NCI-H146 (cell line): ENCODE results near the gene FGFR4.
A peak's percentile ranks its signal among the peaks of the same experiment; 100 is the strongest.
"Not testable (repeated sequence)": the region's sequence is repeated elsewhere in the genome, so short reads cannot be mapped to it uniquely, and the experiment has no call there.

Experiments used
- DNase-seq: peaks from one replicate; lab custom pipeline; 2025; lab: John Stamatoyannopoulos, UW

Gene FGFR4

DNA sequence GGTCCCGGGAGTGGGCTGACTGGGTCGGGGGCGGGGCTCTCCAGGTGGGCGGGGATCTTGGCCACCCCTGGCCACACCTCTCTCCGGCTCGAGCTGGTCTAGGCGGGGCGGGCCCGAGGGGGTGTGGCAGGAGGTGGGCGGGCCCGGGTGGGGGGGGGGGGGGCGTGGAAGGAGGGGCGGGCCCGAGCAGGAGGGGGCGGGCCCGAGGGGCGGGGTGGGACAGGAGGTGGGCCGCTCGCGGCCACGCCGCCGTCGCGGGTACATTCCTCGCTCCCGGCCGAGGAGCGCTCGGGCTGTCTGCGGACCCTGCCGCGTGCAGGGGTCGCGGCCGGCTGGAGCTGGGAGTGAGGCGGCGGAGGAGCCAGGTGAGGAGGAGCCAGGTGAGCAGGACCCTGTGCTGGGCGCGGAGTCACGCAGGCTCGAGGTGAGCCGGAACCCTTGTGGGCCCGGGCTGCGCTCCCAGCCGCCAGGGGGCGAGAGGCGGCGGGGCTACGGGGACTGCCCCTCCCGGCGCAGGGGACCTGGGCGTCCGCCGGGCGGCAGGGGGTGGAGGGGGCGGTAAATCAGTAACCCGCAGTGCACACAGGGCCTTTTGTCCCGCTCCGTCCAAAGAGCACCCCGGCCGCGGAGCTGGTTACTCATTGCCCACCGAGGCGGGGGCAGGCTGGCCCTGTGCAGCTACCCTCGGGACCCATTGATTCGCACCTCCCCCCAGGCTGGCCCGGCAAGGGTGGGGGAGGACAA lies at the start of gene FGFR4:
Gene FGFR4 (plus strand): TSS at position 262 of the 744 bp plus-strand sequence. CDS start 2,688 bp downstream, outside the sequence.
- peak; percentile 67 for DNase-seq

DNA sequence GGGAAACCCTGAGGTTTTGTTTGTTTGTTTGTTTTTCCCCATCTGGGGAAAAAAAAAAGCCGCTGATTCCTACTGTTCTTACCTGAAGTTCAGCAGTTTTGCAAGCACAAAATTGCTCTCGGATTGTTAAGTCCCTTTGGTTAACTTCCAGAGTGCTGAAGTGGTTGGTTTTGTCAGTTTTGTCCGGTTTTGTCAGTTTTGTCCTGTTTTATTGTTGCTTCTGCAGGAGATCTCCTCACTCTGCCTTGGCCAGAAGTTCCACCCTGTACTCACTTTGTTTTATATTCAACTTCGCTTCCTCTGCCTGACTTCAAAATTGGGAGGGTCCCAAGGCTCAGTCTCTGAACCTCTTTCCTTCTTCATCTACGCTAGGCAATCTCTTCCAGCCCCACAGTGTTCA lies 49.8 kb upstream of the FGFR4 start:
- no peak for DNase-seq

DNA sequence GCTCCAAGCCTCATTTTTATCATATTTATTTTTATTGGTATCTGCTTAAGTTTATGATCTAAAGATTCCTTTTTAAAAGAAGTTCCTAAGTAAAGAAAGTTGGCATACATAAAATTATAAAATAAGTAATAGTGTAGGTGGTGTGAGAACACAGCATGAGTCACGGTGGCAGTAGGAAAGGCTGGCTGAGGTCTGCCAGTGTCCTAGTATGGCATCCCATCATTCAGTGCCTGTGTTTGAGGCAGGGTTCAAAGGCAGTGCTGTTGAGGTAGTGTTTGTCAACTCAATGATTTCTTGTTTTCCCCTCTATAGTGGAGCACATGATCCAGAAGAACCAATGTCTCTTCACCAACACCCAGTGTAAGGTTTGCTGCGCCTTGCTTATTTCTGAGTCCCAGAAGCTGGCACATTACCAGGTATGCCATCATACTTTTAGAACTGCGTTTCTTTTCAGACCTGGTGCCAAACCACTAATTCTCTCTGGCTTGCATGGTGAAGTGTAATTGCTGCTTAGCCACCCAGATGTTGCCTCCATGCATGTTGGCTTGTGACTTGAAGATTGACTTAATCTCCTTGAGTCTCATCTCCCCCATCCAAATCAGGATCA lies 45.8 kb upstream of the FGFR4 start:
- no peak for DNase-seq

DNA sequence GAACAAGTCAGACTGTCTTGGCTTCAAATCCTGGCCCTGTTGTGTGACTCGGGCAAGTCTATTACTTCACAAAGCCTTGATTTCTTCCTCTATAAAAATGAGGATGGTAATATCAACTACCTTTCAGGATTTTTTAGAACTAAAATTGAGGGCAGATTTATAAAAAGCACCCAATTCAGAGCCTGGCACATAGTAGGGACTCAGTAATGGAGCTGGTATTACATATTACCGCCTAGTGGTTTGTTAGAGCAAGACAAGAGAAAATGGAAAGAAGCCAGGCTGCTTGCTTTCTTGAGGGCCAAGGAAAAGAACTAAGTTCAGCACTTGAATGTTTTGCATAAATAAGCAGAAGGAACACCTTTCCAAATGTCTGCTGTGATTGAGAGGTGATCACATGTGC lies 44.8 kb upstream of the FGFR4 start:
- DNase-seq: no peak

DNA sequence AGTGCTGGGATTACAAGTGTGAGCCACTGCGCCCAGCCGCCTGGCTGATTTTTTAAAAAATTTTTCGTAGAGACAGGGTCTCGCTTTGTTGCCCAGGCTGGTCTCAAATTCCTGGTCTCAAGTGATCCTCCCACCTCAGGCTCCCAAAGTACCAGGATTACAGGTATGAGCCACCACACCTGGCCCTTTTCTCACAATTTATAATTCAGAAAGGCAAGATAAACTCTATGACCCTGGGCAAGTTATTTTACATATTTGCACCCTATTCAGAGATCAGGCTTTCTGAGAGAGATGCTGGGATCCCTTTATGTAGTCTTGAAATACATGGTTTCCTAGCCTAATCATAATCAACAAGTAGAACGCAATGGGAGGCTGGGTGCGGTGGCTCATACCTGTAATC lies 43.6 kb upstream of the FGFR4 start:
- no peak for DNase-seq

DNA sequence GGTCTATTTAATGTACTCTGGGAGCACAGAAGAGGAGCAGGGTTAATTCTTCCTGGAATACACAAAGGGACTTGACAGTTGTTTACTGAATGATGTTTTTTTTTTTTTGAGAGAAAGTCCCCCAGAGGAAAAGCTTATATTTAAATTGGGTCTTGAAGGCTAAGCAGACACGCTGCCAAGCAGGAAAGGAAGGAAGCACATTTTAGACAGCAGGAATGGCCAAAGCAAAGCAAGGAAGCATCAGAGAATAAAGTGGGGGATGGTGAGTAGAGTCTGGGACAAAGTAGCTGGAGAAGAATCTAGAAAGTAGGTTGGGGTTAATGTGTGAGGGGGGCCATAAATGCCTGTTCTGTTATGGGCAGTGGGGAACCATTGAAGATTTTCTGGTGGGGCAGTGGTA lies 42.8 kb upstream of the FGFR4 start:
- no peak for DNase-seq

DNA sequence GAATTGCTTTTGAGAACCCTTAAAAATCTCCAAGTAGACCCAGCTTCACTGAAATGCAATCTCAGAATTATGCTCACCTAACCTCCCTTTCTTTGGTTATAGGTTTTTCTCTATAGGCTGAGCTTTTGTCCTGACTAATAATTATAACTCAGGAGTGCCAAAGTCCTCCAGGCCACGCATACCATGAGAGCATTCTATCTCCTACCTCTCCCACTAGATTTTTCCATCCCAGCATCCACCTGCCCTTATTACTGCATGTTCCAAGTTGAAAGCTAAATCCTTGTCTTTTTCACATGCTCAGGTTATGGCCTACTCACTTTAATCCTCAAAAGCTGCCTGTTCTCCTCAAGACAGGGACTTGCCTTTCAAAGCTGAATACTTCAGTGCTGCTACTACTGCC lies 42.1 kb upstream of the FGFR4 start:
- DNase-seq: no peak

DNA sequence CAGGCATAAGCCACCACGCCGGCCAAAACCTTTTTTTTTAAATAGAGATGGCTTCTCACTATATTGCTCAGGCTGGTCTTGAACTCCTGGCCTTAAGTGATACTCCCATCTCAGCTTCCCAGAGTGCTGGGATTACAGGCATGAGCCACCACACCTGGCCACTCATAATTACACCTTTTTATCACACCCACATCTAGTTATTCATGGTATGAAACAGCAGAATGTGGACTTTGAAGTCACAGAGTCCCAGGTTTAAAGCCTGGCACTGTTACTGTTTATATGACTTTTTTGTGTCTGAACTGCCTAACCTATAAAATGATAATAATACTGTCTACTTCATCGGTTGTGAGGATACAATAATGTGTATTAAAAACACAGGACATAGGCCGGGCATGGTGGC lies 41.1 kb upstream of the FGFR4 start:
- DNase-seq: no peak

DNA sequence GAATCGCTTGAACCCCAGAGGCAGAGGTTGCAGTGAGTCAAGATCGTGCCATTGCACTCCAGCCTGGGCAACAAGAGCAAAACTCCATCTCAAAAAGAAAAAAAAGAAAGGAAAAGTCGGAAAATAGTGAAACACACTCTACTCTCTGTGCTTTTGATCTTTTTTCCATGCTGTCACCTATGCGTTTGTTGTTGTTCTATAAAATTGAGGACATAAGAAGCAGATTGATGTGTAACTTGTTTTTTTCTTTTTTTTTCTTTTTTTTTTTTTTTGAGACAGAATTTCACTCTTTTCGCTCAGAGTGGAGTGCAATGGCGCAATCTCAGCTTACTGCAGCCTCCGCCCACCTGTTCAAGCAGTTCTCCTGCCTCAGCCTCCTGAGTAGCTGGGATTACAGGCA lies 38.2 kb upstream of the FGFR4 start:
- not testable (repeated sequence) for DNase-seq

DNA sequence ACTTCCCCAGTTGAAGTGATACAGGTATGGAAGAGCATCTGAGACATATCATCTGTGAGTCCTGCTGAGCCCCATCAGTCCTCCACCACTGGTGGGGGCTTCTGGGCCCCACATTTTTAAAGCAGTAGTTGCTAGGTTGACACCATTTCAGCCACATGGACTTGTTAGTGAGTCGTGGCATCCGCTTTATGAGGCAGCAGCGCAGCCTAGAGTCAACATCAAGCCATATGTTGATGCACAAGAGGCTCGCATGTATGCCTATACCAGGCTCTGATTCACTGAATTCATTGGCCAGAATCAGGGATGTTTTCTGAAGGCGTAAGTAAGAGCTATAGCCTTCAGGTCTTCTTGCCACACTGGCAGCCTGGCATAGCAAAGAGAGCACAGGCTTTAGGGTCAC lies 37.4 kb upstream of the FGFR4 start:
- DNase-seq: no peak

DNA sequence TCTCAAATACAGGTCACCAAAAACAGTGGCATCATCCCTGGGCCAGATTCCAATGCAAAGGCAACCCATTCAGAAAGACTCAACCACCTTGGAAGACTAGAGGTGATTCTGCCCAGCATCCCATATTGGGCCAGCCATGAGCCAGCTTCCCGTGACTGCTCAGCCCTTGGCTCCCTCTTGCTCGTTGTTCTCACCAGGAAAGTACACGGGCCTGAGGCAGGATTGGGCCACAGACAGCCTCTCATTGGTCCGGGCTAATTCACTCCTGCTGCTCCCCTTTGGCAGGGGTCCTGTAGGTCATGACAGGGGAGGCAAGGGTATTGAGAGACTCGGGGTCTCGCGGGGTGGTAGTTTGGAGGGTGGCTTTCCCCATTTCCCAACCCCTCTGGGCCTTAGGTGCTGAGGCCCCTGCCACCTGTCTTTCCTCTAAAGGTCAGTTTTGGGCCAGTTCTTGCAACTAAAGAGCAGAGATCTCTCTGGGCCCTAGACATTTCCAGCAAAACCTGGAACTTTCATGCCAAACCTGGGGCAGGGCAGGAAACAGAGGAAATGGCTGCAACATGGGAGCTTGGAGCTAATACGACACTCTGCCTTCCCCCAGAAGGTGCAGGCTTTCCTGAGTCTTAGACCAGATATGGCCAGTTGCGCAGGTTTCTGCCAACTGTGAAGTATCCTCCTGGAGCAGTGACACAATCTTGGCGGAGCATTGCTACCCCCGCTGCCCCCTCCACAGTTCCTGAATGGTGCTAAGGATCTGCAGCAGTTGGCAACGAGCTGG lies 22.0 kb upstream of the FGFR4 start:
- no peak for DNase-seq

DNA sequence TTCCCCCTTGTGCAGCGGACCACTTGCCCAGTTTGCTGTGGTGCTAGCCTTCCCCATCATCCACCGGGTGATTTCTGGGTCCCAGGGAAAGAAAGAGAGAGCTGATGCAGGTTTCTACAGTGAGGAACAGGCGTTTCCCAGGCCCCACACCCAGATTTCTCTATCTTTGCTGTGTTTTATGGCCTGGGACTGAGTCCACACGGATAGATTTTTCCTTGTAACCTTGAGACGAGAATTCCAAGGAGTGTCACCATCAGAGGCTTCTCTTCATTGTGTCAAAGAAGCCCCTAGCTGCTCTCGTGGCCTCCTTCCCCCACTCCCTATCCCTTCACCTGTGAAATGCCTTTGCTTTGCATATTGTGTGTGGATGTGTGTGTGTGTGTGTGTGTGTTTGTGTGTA lies 21.2 kb upstream of the FGFR4 start:
- no peak for DNase-seq

DNA sequence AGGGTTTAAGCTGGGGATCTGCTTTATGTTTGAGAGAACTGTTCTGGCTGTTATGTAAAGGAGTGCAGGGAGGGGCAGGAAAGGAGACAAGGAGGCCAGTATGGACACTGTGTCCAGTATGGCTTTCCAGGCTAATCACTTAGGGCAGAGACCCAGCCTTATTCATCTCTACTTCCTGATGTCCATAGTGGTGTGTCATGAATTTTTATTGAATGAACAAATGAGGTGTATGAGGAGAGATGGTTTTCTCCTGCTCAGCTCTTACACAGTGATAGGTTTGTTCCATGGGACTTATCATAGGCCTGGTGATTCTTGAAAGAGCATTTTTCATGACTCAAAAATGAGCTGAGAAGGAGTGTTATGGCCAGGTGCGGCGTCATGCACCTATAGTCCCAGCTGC lies 20.5 kb upstream of the FGFR4 start:
- DNase-seq: no peak

DNA sequence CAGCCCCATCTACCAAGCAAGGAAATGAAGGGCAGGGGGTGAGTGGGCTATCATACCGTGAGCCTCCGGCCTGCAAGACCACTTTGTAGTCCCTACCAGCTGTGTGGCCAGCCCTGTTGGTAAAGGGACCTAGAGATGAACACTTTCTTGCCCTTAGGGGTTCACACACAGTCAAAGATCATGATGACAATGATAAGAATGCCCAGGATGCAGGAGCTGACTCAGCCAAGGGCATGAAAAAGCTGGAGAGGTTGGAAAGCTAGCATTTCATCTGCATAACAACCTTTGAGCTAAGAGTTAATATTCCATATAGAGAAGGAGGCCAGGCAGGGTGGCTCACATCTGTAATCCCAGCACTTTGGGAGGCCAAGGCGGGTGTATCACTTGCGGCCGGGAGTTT lies 19.2 kb upstream of the FGFR4 start:
- no peak for DNase-seq

DNA sequence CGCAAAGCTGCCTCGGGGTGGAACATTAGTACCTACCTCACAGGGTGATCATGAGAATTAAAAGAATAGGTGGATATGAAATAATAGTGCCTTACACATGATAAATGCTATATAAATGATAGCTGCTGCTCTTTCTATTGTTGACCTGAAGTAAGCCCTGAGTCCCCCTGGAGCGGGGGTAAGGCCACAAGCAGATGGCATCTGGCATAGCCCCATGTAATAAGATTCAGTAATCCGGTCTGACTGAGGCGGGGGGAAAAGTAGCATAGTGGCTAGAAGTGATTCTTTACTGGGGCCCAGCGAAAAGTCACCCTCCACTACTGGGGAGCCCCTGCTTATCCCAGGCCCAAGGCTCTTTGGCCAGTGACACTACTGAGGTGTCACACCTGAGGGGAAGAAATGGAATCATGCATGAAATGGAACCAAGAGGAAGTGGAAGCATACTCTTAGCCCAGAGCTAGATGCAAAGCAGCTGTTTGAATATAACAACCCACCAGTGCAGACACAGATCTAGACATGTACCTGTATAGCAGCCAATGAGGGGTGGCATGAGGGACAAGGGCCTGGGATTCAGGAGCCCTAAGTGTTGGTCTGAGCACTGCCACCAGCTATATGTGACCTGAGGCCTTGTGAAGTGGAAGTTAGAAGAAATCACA lies 16.1 kb upstream of the FGFR4 start:
- no peak for DNase-seq

DNA sequence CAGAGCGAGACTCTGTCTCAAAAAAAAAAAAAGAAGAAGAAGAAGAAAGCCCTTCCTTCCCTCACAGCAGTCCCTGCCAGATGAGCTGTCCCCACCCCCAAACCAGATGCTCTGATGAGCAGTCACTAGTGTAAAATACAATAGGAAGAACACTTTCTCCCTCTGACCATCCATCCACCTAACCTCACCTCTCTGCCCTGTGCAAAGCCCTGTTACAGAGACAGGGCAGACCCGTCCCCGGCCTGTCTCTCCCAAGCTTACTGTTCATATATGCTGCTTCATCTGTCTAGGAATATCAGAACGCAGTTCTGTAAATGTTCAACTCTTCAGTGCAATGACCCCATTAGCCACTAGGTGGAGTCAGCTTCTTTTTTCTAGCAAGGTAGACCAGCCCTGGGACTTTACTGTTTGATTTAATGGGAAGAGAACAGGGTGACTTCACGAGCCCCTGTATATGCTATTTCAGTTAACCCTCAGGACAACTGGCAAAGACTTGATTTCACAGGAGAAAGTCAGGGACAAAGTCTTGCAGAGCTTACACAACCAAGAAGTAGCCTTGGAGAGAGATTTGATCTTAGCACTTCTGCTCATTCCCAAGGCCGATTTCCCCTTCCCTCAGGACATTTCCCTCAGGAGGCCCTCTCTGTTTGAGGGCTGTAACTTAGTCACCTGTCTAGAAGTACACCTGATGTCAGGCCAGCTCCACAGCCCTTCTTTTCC lies 14.9 kb upstream of the FGFR4 start:
- DNase-seq: peak; percentile 68

DNA sequence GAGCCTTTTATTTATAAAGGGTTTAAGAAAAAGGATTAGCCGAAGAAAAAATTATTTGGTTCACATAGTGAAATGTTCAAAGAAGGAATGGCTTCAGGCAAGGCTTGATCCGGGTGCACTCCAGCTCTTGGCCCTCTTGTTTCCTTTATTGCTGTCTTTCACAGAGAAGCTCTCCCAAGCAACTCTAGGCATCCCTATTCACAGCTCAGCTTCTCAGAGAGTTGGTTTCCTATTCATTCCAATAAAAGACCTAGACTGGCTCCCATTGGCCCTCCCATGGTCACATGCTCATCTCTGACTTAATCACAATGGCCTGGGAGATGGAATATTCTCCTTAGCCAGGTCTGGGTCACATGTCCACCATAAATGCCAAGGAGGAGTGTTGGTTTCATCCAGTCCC lies 9.4 kb upstream of the FGFR4 start:
- DNase-seq: no peak

DNA sequence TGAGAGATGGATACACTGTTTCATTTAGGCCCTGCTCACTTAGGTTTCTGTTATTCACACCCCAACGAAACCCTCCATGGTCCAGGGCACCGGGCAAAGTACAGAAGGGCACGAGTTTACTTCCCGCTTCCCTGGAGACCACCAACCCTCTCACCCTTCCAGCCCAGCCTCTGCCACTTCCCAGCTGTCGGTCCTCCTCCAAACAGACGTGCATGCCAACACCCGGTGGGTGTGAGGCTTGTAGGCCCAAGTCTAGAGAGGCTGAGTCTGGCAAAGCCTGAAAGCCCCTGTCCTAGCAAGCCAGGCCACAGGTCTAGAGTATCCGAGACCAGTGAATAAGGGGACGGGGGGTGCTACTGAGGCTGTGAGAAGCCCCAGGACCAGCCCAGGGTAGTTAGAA lies 7.1 kb upstream of the FGFR4 start:
- DNase-seq: no peak

DNA sequence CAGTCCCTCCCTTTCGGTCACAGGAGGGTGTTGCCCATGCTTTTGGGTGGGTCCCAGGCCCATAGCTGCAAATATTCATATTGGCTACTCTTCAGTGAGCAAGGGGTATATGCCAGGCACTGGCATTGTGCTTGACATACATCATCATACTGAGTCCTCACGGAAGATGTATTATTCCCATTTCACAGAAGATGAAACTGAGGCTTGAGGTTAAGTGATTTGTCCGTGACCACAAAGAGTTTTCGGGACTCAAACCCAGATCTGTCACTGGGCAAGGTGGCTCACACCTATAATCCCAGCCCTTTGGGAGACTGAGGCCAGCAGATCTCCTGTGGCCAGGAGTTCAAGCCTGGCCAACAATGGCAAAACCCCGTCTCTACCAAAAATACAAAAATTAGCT lies 6.5 kb upstream of the FGFR4 start:
- no peak for DNase-seq

DNA sequence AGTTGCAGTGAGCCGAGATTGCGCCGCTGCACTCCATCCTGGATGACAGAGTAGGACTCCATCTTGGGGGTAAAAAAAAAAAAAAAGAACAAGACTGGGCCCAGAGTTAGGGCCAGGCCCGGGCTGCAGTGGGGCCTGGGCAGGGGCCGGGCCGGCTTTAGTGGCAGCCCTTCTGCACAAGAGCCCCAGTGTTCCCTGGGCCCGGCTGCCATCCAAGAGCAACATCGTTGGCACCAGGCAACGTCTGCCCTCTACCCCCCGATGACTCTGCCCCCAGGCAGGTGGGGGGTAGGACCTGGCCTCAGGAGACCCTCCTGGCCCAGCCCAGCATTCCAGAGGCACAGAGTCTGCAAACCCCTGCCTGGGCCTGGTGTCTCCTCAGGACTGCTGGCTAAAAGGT lies 4.9 kb upstream of the FGFR4 start:
- no peak for DNase-seq

DNA sequence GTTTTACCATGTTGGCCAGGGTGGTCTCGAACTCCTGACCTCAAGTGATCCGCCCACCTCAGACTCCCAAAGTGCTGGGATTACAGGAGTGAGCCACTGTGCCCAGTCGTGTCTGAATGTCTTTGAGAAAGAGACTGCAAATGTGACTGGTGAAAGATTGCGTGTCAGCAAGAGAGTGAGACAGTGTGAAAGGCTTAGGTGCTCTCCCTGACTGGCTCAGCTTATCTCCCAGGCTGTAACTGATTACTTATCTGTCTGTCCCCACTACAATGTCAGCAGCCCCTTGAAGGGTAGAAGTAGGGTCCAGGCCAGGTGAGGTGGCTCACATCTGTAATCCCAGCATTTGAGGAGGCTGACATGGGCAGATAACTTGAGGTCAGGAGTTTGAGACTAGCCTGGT lies 3.4 kb upstream of the FGFR4 start:
- no peak for DNase-seq

DNA sequence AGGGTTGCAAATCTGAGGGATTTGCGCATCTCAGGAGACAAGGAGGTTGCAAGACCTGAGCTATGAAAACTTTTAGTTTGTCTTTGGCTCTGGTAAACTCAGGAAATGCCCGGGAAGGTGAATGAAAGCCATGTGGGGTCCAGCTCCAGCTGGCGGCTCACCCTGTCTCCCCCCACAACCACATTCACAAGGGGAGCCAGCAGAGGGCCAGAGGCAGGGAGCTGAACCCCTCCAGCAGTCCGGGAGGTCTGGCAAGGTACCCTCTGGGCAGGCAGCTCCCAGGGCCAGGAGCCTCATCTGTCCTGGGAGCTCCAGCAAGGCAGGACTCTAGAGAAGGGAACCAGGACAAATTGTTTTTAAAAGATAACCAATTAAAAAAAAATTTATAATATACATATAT lies 2.5 kb upstream of the FGFR4 start:
- no peak for DNase-seq
